GM19035 (cell line): ENCODE measurements around the gene ASB1.
"Not testable (repeated sequence)": the region's sequence is repeated elsewhere in the genome, so short reads cannot be mapped to it uniquely, and the experiment has no call there.

Experiments used
- ATAC-seq: cut with Tn5 transposase; IDR thresholded peaks from one replicate; pipeline ENCODE4 v1.9.1; 2021; ENCODE audit not compliant: unreplicated experiment

ASB1 gene

DNA sequence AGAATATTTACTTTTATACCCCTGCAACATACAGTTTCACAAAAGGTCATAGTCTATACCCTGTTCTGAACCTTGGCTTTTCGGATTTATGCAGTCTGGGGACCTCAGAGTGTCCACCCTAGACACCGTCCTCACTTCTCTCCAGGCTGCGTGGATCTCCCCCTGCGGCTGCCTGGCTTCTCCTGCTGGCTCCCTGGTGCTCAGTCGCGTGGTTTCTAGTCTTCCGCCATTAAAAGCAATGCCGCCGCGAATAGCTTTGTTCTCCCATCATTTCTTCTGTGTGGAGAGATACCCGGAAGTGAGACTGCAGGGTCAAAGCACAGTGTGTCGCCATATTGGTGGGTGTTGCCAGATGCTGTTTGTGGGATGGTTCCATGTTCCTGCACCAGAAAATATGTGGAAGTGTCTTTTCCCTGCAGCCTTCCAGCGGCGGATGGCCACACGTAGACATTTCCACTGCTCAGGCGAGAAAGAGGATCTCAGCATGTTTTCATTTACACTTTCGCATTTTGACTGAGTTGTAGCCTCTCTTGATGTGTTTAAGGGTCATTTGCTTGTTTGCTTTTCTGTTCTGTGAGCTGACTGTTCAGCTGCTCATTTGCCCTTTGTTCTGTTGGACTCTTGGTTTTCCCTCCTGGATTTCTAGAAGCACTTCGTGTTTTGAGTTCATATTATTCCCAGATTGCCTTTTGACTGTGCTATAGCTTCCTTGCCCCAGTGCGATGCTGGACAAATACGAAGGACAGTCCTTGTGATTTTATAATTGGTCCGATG lies 22.9 kb upstream of the ASB1 start:
- no peak for ATAC-seq

- ATAC-seq = no peak
Measured at GRCh38 chr2:238404406-238405216, 22.1 kb upstream of the ASB1 start.

GRCh38 chr2:238405217-238405555 lies 21.5 kb upstream of the ASB1 start:
- not testable (repeated sequence) for ATAC-seq

GRCh38 chr2:238406221-238406997 lies 20.3 kb upstream of the ASB1 start:
- ATAC-seq = no peak

- ATAC-seq = no peak
Measured at GRCh38 chr2:238406998-238407285, 19.8 kb upstream of the ASB1 start.

- no peak for ATAC-seq
Measured at GRCh38 chr2:238407566-238407965, 19.2 kb upstream of the ASB1 start.

GRCh38 chr2:238408615-238409340 lies 17.9 kb upstream of the ASB1 start:
- no peak for ATAC-seq

- ATAC-seq = no peak
Measured at GRCh38 chr2:238409341-238410199, 17.2 kb upstream of the ASB1 start.

DNA sequence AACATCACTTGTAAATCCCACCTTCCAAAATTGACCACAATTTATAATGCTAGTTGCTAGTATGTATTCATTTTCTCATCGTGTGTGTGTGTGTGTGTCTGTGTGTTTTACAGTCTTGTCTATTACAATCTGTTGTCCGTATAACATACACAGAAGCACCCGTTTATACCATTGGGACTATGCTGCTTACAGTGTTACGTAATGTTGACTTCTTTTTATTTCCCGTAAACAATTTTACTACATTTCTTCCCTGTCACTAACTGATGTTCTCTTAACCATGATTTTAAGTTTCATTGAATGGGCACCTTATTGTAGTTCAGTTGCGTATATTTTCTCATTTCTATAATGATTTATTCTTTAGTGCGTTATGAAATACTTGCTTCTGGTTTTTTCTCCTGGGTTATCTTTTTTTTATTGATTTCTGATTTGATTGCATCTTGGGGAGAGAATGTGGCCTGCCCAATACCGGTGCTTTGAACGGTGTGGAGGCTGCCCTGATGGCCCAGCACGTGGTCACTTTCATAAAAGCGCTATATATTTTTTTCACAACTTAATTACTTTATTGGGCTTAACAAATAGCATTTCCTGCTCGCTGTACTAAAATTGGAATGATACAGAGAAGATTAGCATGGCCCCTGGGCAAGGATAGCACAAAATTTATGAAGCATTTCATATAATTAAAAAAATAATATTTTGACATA lies 14.5 kb upstream of the ASB1 start:
- no peak for ATAC-seq

GRCh38 chr2:238413368-238413767 lies 13.4 kb upstream of the ASB1 start:
- no peak for ATAC-seq

- ATAC-seq = no peak
Measured at GRCh38 chr2:238415036-238415764, 11.5 kb upstream of the ASB1 start.

GRCh38 chr2:238415893-238416292 lies 10.8 kb upstream of the ASB1 start:
- no peak for ATAC-seq

GRCh38 chr2:238418196-238418998 lies 8.3 kb upstream of the ASB1 start:
- no peak for ATAC-seq

GRCh38 chr2:238418999-238419546 lies 7.7 kb upstream of the ASB1 start:
- ATAC-seq = no peak

- ATAC-seq = no peak
Measured at GRCh38 chr2:238420442-238420841, 6.3 kb upstream of the ASB1 start.

DNA sequence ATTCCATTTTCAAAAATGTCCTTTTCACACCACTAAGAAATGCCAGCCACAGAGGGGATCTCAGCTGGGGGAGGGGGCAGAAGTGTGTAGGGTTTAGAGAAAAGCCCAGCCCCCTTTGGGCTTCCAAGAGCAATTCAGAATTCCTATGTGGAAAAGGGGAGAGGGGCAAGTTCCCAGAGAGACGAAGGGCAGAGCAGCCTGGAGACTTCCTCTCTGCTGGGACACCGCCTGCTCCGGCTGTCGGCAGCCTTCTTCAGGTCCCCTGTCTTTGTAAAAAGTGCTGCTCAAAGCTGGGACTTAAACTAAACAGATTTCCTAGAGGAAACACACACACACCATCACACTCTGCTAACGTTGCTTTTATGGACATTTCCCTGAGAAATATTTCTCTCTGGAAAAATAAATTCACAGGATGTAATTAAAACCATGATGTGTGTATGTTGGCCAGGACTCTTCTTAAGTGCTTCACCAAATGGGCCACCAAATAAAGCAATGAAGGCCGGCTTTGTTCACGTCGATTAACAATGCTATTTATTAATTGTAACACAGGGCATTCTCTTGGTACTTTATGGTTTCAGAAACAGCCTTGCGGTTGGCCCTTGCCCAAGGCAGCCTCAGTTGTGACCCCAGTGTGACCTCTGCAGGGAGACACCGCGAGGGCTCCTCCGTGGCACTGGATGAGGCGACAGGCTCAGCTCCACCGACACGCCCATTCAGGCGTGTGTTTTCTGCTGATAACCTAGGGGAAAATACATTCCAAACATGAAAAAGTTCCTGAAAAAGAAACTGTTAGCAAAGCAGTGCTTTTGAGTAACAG lies 5.6 kb upstream of the ASB1 start:
- no peak for ATAC-seq

- ATAC-seq = no peak
Measured at GRCh38 chr2:238421695-238422035, 5.1 kb upstream of the ASB1 start.
